ENCODE data around the gene C1orf159. TPM values are rescaled to one million over a fixed set of nuclear protein-coding genes. Genes with fewer than 3 reads are reported as not detected.
"Not testable (repeated sequence)": the region's sequence is repeated elsewhere in the genome, so short reads cannot be mapped to it uniquely, and the experiment has no call there.

C1orf159 gene
- polyA plus RNA-seq, 3 donors, result 16.3 to 19.9 (median 18.2) TPM

DNA sequence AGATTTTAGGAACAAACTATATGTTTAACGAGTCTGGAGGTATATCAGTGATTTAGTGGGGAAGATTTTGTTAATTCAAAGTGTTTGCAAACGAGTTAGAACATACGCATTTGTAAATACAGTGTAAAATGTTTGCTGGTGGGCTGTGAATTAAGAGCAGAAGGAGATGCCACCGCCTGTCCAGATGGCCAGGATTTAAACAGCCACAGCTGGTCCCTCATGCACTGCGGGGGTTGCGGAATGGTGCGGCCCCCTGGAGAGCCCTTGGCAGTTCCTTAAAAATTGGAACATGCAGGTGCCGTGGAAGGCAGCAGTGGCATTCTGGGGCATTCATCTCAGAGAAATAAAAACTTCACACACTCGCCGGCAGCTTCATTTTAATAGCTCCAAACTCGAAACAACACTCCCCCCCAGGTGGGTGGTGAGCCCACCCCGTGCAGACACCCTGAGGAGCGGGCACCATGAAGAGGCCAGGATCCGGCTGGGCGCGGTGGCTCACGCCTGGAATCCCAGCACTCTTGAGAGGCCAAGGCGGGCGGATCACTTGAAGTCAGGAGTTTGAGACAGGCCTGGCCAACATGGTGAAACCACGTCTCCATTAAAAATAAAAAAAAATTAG, 3.5 kb upstream of the C1orf159 start:
- DNase-seq, result no peak

- DNase-seq, result no peak
These were observed 3.0 kb upstream of the C1orf159 start for GRCh38 chr1:1118876-1119220.

DNA sequence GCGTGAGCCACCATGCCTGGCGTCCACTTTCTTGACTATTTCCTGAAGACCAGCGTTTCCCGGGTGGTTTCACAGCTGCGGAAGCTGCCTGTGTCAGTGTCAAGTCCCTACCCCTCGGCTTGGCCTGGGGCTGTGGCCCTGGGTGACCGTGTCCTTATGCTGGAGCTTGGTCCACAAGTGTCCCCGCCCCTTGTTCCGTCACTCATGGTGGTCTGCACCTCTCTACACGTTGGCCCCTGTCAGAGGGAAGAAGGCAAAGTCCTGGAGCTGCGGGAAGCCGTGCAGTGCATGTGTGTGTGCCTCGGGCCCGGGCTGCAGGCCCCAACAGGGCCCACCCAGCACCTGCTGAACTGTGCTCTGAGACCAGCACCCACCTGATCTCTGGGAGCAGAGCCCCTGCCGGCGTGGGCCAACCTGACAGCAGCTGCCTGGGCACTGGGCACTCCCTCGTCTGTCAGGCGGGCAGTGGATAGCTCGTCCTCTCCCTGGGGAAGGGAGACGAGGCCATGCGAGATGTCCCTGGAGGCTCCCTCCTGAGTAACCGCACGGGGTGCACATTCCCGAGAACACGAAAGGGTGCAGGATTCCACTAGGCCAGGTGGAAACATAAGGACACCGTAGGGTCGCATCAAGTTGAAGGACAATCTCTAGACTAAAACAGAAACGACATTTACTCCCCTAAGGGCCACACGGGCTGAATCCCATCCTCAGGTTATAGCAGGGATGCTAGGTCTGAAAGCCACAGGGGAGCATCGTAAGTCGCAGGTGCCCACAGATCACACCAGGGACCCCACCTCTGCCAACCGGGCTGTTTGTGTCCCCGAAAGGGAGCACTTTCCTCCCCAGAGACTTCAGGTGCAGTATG, 2.4 kb upstream of the C1orf159 start:
- no peak for DNase-seq

GRCh38 chr1:1117469-1117831, 1.6 kb upstream of the C1orf159 start:
- no peak for DNase-seq

GRCh38 chr1:1116701-1117468, 996 bp upstream of the C1orf159 start:
- no peak for DNase-seq

DNA sequence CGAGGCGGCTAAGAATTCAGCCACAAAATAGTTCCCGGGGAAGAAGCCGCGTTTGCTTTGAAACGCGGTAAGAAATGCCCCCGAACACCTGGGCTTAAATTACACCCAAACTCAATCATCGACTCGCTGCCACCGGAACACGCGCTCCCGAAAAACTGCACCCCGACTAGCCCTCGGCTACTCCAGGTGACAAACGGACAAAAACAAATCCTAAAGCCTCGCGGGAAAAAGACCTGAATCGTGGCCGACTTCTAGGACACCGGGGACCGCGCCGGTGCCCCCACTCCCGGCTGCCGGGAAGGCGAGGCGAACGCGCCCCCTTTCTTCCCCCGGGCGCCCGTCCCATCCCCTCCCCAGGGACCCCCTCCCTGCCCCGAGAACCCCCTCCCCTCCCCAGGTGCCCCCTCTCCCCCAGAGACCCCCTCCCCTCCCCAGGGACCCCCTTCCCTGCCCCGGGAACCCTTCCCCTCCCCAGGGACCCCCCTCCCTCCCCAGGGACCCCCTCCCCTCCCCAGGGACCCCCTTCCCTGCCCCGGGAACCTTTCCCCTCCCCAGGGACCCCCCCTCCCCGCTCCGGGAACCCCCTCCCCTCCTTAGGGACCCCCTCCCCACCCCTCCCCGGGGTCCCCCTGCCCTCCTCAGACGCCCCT, 628 bp downstream of the C1orf159 start:
- DNase-seq, result no peak

DNA sequence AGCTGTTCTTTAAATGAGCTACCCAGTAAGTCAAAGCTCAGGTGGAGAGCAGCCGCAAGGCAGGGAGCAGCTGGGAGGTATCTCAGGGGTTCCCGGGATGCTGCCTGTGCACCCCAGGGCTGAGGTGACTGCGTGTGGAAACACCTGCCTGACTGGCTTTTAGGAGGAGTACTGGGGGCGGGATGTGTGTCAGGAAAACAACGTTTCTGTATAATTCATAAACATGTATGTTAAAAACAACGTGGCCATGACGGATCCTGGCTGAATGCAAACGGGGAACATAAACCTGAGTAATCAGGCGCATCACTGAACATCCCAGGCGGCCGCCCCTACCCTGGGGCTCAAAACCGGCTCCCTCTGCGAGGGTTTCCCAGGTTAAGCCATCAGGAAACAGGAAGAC, 1.5 kb downstream of the C1orf159 start:
- no peak for DNase-seq

GRCh38 chr1:1112237-1112985, 3.5 kb downstream of the C1orf159 start:
- DNase-seq, result no peak

DNA sequence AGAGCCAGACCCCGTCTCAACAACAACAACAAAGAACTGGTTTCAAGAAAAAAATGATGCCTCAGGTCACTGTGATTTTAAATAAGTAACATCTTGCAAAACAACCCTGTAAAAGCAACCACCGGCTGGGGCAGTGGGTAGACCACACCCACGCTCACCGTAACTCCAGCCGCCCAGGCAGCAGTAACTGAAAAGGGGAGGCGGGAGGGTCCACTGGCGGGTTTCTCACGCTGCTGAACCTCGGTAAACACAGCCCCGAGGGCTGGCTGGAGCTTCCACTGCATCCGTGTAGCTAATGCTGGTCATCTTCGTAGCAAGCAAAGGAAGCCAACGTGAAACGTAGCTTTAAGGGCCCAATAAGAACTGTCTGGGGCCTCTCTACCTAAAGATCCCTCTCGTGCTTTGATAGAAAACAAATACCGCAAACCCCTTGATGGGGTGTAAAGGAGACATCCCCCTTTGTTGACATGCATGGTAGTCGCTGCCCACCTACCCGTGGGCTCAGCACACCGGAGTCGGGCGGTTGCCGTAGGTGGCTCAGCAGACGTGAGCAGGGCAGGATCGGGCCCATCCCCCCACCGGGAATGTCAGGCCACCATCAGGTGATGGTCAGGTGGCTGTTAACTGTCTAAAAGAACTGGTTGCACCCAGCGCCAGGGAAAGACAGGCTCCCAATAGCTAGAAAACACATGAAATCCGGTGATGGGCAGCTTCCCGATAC, 4.2 kb downstream of the C1orf159 start:
- DNase-seq, result no peak

DNA sequence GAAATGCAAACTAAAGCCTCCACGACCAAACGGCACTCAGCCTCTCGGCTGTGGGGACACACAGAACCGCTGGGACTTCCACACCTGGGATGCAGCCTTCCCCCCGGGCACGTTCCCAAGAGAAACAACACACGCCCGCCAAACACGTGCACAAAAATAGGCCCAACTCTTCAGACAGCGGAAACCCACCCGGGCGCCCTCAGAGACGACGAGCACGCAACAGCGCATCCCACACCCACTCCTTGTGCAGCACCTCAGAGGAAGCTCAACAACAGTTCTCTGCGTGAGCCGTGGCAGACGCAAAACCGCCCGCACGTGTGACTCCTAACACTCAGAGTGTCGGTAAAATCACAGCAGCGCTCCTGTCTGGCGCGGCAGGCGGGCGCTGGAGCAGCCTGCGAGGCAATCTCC, 5.3 kb downstream of the C1orf159 start:
- no peak for DNase-seq

DNA sequence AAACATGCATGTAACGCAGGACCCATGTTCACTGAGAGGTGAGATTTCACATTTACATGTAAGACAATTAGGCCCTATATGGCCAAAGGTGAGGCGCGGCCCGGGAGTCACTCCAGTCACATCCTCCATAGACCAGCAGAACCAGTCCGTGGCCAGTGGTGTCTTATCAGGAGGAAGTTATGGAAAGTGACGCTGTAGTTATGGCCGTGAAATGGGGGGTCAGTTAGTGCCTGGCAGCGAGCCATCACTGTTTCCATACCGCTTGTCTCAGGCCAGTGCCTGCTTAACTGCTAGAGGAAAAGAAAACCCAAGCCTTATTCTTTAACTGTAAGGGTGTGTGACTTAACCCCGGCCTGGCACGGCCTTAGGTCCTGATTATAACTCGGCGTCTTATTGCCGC, 6.1 kb downstream of the C1orf159 start:
- DNase-seq, result no peak

DNA sequence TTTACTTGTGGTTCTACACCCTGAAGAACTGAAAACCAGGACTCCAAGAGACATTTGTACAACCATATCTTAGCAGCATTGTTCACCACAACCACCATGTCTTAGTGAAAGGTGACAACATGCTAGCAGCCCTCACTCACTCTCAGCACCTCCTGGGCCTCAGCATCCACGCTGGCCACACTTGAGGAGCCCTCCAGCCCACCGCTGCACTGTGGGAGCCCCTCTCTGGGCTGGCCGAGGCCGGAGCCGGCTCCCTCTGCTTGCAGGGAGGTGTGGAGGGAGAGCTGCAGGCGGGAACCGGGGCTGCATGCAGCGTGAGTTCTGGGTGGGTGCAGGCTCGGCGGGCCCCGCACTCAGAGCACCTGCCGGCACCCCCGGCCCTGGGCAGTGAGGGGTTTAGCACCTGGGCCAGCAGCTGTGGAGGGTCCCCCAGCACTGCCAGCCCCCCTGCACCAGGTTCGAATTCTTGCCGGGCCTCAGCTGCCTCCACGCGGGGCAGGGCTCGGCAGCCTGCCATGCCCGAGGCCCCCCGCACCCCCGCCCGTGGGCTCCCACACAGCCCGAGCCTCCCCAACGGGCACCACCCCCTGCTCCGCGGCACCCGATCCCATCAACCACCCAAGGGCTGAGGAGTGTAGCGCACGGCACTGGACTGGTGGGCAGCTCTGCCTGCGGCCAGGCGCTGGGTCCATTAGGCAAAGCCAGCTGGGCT, 9.2 kb downstream of the C1orf159 start:
- DNase-seq, result no peak

DNA sequence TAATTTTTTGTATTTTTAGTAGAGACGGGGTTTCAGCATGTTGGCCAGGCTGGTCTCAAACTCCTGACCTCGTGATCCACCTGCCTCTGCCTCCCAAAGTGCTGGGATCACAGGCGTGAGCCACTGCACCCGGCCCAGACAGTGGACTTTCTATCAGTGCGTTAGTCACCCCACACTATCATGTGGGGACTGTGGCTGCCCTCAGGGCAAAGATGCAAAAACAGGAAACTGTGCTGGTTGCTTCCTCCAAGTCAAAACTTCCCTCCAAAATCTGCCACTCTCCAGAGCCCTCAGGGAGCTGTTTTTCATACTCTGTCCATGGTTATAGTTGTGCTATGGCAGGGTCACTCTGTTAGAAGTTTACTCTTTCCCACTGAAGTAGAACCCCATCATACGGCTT, 11.7 kb downstream of the C1orf159 start:
- DNase-seq, result not testable (repeated sequence)

GRCh38 chr1:1101503-1101902, 14.4 kb downstream of the C1orf159 start:
- DNase-seq, result no peak

GRCh38 chr1:1100296-1100695, 15.6 kb downstream of the C1orf159 start:
- DNase-seq, result no peak

DNA sequence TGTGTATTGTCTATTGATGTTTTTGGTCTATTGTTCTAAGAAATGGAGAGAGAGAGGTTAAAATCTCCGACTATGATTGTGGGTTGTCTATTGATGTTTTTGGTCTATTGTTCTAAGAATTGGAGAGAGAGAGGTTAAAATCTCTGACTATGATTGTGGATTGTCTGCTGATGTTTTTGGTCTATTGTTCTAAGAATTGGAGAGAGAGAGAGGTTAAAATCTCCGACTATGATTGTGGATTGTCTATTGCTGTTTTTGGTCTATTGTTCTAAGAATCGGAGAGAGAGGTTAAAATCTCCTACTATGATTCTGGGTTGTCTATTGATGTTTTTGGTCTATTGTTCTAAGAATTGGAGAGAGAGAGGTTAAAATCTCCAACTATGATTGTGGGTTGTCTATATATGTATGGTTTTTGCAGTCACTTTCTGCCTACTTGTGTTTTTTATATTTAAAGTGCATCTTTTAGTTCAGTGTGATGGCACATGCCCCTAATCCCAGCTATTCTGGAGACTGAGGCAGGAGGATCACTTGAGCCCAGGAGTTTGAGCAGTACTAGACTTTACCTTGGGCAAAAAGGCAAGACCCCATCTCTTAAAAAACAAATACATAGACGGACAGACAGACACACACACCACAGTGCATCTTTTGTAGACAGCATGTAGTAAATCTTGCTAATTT, 16.2 kb downstream of the C1orf159 start:
- DNase-seq, result no peak

- no peak for DNase-seq
These were observed 17.0 kb downstream of the C1orf159 start for GRCh38 chr1:1098681-1099421.

DNA sequence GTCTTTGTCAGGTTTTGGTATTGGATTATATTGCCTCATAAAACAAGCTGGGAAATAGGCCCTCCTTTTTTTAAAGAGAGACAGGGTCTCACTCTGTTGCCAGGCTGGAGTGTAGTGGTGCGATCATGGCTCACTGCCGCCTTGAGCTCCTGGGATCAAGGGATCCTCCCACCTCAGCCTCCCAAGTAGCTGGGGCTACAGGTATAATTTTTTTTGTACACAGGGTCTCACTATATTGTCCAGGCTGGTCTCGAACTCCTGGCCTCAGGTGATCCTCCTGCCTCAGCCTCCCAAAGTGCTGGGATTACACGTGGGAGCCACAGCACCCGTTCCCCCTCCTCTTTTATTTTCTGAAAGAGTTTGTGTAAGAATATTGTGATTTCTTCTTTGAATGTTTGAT, 19.8 kb downstream of the C1orf159 start:
- DNase-seq, result not testable (repeated sequence)

DNA sequence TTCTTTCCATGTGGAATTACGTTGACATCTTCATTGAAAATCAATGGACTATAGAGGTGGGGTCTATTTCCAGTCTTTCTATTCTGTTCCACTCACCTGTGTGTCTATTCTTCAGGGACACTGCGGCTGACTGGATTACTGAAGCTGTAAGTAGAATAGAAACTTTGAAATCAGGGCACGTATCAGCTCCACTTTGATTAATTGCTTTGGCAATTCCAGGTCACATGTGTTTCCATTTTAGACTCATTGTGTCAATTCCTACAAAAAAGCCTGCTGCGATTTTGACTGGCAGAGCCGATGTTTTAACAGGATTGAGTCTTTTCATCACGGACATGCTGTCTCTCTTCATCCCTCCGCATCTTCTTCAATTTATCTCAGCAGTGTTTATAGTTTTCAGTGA, 20.9 kb downstream of the C1orf159 start:
- no peak for DNase-seq

All from renal pelvis (tissue), 4 donors.